Karpas-422 (cell line): ENCODE results near the gene MAGI2. TPM values are rescaled to one million over a fixed set of nuclear protein-coding genes. Genes with fewer than 3 reads are reported as not detected.

Experiments
- DNase-seq: peaks from one replicate; pipeline ENCODE4 v3.0.0-alpha.2; 2015
- H2AFZ ChIP-seq: fragments of 200-600 bp; sonication (generic); 2 replicates; pipeline ENCODE4 v1.6.1; 2014; ENCODE audit warnings: antibody characterized with exemption, low read length, mixed read lengths
- H3K27ac ChIP-seq: fragments of 200-600 bp; sonication (generic); 2 replicates; pipeline ENCODE4 v1.5.1; 2014; ENCODE audit warnings: mild to moderate bottlenecking, low read length, moderate library complexity
- H3K27me3 ChIP-seq: fragments of 200-600 bp; sonication (generic); 2 replicates; pipeline ENCODE4 v1.6.1; 2014; ENCODE audit warnings: low read length, mixed read lengths
- H3K36me3 ChIP-seq: fragments of 200-600 bp; sonication (generic); 2 replicates; pipeline ENCODE4 v1.6.1; 2014; ENCODE audit warnings: low read length, mixed read lengths; ENCODE audit not compliant: insufficient read depth
- H3K4me1 ChIP-seq: fragments of 200-600 bp; sonication (generic); 2 replicates; pipeline ENCODE4 v1.6.1; 2014; ENCODE audit warnings: mild to moderate bottlenecking, low read length, mixed read lengths
- H3K4me2 ChIP-seq: fragments of 200-600 bp; sonication (generic); 2 replicates; pipeline ENCODE4 v1.6.1; 2014; ENCODE audit warnings: low read length, low read depth, mild to moderate bottlenecking; ENCODE audit not compliant: poor library complexity, severe bottlenecking
- H3K4me3 ChIP-seq: fragments of 200-600 bp; sonication (generic); 2 replicates; pipeline ENCODE4 v1.5.1; 2014; ENCODE audit warnings: mild to moderate bottlenecking, antibody characterized with exemption, low read length, mixed read lengths
- H3K79me2 ChIP-seq: fragments of 200-600 bp; sonication (generic); 2 replicates; pipeline ENCODE4 v1.6.1; 2014; ENCODE audit warnings: mild to moderate bottlenecking, low read length, mixed read lengths
- H3K9ac ChIP-seq: fragments of 200-600 bp; sonication (generic); 2 replicates; pipeline ENCODE4 v1.6.0; 2014; ENCODE audit warnings: low read length
- H3K9me2 ChIP-seq: fragments of 200-600 bp; sonication (generic), shearing (Covaris generic); replicated peaks from 2 replicates; pipeline ENCODE4 v1.6.0; 2014; ENCODE audit warnings: mild to moderate bottlenecking, low read length, moderate library complexity; ENCODE audit not compliant: insufficient read depth
- H3K9me3 ChIP-seq: fragments of 300-700, 200-600 bp; sonication (generic); 2 replicates; pipeline ENCODE4 v1.6.1; 2014; ENCODE audit warnings: low read length, mixed read lengths
- H4K20me1 ChIP-seq: fragments of 200-600 bp; sonication (generic); 2 replicates; pipeline ENCODE4 v1.6.1; 2014; ENCODE audit warnings: mild to moderate bottlenecking, antibody characterized with exemption, low read length, low read depth; ENCODE audit not compliant: insufficient read depth
- total RNA-seq: library from RNA; depleted of rRNA; stranded (reverse); fragments of >200 nt; shearing (Covaris generic); gene quantifications from 2 replicates; pipeline ENCODE4 v1.2.3, GENCODE V29; 2014; ENCODE audit warnings: low replicate concordance

MAGI2 gene
- total RNA-seq, 1 experiment from 2014 or later = 0.93 TPM

DNA sequence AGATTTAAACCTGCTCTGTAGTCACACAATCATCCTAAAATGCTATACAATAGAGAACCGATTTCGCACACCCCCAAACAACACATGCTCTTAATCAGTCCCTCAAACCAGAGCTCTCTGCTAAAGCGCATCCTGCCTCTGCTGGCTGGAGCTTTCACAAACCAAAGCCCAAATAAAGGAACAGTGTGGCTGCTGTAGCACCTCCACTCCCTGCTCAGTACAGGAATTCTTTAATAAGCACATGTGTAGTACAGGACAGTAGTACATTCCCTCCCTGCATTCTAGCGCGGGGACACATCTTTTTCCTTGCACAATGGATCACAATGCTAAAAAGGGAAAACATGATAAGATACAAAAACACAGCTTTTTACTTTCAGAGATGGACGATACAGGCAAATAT, 684.6 kb downstream of the MAGI2 start:
- Histone ChIP-seq H4K20me1 (no peaks in the 10 kb centered on the region), H3K27me3 (no peaks in the 10 kb centered on the region), H3K4me1 (no peaks in the 10 kb centered on the region), H3K36me3 (no peaks in the 10 kb centered on the region), H3K9me2 (no peaks in the 10 kb centered on the region), H3K79me2 (no peaks in the 10 kb centered on the region), H3K4me3 (no peak overlapping the region), H3K9ac (no peak overlapping the region), H3K4me2 (no peak overlapping the region), H3K9me3 (no peaks in the 10 kb centered on the region), H3K27ac (no peak overlapping the region), H2AFZ (no peak overlapping the region; the same call in 1 of the 2 replicates)
- DNase-seq = no peak

DNA sequence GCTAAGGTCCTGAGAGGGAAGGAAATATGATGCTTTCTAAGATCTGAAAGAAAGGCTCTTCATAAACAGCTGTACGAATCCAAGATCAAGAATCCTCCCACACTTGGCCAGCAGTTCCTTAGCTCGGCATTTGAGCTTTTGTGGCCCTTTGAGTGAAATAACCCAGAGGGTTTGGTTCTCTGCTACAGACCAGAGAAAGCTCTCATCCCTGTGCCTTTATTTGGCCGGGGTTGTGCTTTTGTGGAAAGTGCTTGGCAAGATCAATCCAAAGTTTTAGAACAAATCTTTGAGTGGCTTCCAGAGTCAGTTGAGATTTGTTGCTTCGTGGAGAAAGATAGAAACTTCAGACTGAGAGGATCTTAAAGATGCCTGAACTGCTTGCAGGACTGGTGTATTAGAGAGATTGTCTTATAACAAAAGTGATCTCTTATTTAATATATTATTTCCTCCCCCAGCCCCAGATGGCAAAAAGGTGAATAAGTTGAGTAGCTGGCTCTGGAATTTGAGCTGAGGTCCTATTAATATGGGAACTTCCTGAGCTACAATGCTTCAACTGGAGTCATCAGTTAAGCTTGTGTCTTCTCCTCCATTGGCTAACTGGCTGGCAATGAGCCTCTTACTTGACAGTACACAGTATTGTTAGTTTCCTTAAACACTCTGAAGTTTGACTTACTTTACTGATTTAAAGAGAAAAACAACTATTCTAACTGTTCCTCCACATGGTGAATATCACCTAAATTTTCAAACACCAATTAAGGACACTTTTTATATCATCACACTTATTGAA, 687.3 kb downstream of the MAGI2 start:
- no peaks in the 10 kb centered on the region for H3K79me2 ChIP-seq
- DNase-seq = no peak
- H3K27ac ChIP-seq = no peak overlapping the region
- H4K20me1 ChIP-seq = no peaks in the 10 kb centered on the region
- H3K9ac ChIP-seq = no peak overlapping the region
- no peak overlapping the region for H2AFZ ChIP-seq
- H3K36me3 ChIP-seq = no peaks in the 10 kb centered on the region
- H3K4me3 ChIP-seq = no peak overlapping the region
- H3K4me2 ChIP-seq = no peak overlapping the region
- no peaks in the 10 kb centered on the region for H3K9me3 ChIP-seq
- no peaks in the 10 kb centered on the region for H3K27me3 ChIP-seq
- H3K4me1 ChIP-seq = no peaks in the 10 kb centered on the region
- H3K9me2 ChIP-seq = no peaks in the 10 kb centered on the region

DNA sequence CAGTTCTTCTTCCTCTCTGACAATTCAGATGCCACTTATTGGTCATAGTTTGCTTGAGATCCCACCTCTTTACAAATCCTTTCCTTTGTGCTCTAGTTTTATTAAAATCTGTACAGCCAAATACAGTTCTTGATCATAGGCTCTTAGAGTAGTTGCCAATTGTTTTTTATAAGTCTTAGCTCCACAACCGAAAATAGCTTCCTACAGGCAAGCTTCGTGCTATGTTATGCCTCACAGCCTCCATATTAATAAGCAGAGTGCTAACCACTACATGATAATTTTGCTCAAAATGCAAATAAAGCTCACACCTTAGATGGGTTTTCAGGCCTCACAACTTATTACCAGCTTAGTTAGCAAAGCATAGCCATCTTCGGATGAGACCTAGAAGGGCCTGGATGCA, 688.9 kb downstream of the MAGI2 start:
- no peaks in the 10 kb centered on the region for H3K36me3 ChIP-seq
- no peaks in the 10 kb centered on the region for H3K4me1 ChIP-seq
- no peak overlapping the region for H3K4me2 ChIP-seq
- no peak overlapping the region for H2AFZ ChIP-seq
- no peak overlapping the region for H3K9ac ChIP-seq
- H3K9me2 ChIP-seq = no peaks in the 10 kb centered on the region
- no peaks in the 10 kb centered on the region for H3K9me3 ChIP-seq
- H3K27me3 ChIP-seq = no peaks in the 10 kb centered on the region
- H4K20me1 ChIP-seq = no peaks in the 10 kb centered on the region
- no peak overlapping the region for H3K4me3 ChIP-seq
- DNase-seq = no peak
- no peak overlapping the region for H3K27ac ChIP-seq
- H3K79me2 ChIP-seq = no peaks in the 10 kb centered on the region

DNA sequence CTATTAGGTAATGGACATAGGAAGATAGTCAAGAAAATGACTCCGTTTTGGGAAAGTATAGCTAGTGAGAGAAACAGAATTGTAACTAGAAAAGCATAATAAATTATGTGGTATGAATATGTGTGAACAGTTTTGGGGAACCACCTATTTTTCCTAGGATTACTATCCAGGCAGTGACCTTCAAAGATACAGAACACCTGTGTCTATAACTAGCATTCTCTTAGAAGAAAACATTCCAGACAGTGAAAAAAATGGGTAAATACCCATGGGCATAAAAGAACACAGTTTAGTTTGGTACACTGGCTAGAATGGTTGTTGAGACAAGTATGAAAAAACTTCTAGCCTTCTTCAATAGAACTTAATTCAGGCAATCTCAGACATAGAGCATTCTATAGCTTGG, 690.8 kb downstream of the MAGI2 start:
- no peak overlapping the region for H3K4me2 ChIP-seq
- H3K9me2 ChIP-seq = no peaks in the 10 kb centered on the region; the same call in 1 of the 2 replicates
- H3K9me3 ChIP-seq = no peaks in the 10 kb centered on the region
- no peaks in the 10 kb centered on the region for H3K27me3 ChIP-seq
- no peaks in the 10 kb centered on the region for H3K79me2 ChIP-seq
- no peaks in the 10 kb centered on the region for H3K36me3 ChIP-seq
- no peak overlapping the region for H2AFZ ChIP-seq
- H3K27ac ChIP-seq = no peak overlapping the region
- DNase-seq = no peak
- no peaks in the 10 kb centered on the region for H3K4me1 ChIP-seq
- H4K20me1 ChIP-seq = no peaks in the 10 kb centered on the region
- H3K4me3 ChIP-seq = no peak overlapping the region
- H3K9ac ChIP-seq = no peak overlapping the region

DNA sequence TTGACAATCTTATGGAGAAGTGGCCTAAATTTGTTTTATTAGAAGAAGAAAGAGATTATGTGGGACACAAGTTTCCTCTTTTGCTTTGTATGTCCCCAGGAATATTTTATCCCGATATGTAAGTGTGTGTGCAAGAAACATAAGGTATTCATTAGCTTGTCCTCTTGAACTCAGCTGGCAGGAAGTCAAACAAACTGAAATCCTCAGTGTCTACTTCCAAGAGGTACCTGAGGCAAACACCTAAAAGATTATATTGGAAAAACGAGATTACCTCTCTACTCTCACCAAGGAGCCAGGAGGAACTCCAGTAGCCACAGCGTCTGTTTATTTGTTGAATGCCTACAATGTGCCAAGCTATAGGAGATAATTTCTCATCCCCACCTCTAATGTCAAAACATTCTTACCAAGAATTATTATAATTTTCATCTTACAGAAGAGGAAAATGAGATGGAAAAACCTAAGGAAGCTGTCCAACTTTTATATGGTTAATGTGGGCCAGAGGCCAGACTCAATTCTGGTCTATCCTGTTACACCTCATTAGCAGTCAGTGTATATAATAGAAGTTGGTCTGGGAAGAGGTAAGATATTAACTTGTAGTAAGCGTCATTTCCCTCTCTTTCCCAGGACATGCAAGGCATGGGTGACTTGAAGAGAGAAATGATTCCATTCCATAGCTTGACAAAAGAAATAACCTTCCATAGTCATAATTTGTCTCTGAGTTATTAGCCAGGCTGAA, 692.7 kb downstream of the MAGI2 start:
- no peaks in the 10 kb centered on the region for H3K4me1 ChIP-seq
- DNase-seq = no peak
- H3K27ac ChIP-seq = no peak overlapping the region
- no peaks in the 10 kb centered on the region; the same call in 1 of the 2 replicates for H3K9me2 ChIP-seq
- H3K9me3 ChIP-seq = no peaks in the 10 kb centered on the region
- no peaks in the 10 kb centered on the region for H3K36me3 ChIP-seq
- H2AFZ ChIP-seq = no peak overlapping the region
- H3K27me3 ChIP-seq = no peaks in the 10 kb centered on the region
- no peaks in the 10 kb centered on the region for H4K20me1 ChIP-seq
- no peak overlapping the region for H3K4me3 ChIP-seq
- H3K9ac ChIP-seq = no peak overlapping the region
- H3K4me2 ChIP-seq = no peak overlapping the region
- H3K79me2 ChIP-seq = no peaks in the 10 kb centered on the region

DNA sequence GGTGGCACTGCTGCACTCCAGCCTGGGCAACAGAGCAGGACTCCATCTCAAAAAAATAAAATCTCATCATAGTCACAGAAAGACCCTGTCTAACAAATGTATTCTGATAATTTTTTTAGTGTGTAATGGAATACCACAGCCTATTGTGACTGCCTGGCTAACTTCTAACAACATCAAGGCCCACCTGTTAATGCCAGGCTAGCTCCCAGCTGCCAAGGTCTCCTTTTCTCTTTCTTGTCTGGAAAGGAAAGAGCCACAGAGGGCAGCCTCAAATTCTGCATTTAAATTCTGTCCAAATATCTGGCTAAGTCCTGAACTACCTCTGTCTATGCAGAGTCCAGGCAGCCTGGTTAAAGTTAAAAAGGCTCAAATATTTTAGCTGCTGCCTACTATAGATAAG, 700.9 kb downstream of the MAGI2 start:
- no peaks in the 10 kb centered on the region for H3K9me2 ChIP-seq
- no peaks in the 10 kb centered on the region for H3K27me3 ChIP-seq
- H3K4me1 ChIP-seq = no peaks in the 10 kb centered on the region
- H3K79me2 ChIP-seq = no peaks in the 10 kb centered on the region
- no peak overlapping the region for H3K27ac ChIP-seq
- no peak overlapping the region for H2AFZ ChIP-seq
- DNase-seq = no peak
- H3K4me3 ChIP-seq = no peak overlapping the region
- H3K9me3 ChIP-seq = no peaks in the 10 kb centered on the region
- no peaks in the 10 kb centered on the region for H3K36me3 ChIP-seq
- no peak overlapping the region for H3K9ac ChIP-seq
- H4K20me1 ChIP-seq = no peaks in the 10 kb centered on the region
- H3K4me2 ChIP-seq = no peak overlapping the region

DNA sequence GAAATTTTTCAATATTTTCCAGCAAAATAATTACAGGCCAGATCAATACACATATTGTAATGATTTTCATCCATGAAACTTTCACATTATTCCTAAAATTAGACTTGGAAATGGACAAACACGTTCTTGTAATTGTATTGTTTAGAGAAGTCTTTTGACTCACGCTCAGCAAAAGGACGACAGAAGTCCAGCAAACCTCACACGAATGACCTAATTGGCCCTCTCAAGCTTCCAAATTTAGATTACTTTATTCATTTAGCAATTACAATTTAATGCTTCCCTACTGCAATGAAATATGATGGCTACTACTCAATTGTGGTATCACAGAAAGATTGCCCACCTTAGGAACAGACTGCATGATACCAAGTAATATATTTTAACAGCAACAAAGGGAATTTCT, 702.2 kb downstream of the MAGI2 start:
- no peak overlapping the region for H2AFZ ChIP-seq
- H3K79me2 ChIP-seq = no peaks in the 10 kb centered on the region
- H3K9me2 ChIP-seq = no peaks in the 10 kb centered on the region
- H3K4me3 ChIP-seq = no peak overlapping the region
- H3K27ac ChIP-seq = no peak overlapping the region
- DNase-seq = no peak
- no peaks in the 10 kb centered on the region for H3K4me1 ChIP-seq
- H3K4me2 ChIP-seq = no peak overlapping the region
- no peaks in the 10 kb centered on the region for H3K27me3 ChIP-seq
- H4K20me1 ChIP-seq = no peaks in the 10 kb centered on the region
- no peaks in the 10 kb centered on the region for H3K9me3 ChIP-seq
- H3K9ac ChIP-seq = no peak overlapping the region
- no peaks in the 10 kb centered on the region for H3K36me3 ChIP-seq

DNA sequence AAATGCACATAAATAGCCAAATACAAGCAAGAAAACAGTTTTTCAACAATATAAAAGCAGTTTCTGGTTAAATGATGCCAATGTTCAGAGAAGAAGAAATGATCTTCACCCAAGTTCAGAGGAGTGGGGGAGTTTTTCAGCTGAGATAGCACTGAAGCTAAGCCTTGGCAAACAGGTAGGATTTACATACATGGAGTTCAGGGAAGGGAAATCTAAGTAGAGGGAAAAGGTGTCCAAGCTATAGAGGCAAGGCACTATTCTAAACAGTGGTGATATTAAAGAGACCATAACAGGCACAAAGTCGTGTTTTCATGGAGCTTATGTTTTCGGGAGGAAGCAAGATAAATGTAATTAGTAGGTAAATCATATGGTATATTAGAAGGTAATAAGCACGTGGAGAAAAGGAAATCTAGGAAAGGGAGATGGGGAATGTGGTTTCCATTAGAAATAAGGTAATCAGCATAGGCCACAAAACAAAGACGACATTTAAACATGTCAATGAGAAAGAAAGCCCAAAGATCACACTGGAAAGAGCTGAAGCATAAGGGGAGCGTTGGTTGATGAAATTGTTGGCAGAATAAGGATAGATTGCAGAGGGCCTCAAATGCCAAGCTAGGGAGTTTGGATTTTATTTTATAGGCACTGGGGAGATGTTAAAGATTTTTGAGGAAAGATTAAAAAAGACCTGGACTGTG, 704.3 kb downstream of the MAGI2 start:
- Histone ChIP-seq H3K4me3 (no peak overlapping the region), H3K4me1 (no peaks in the 10 kb centered on the region), H3K79me2 (no peaks in the 10 kb centered on the region), H2AFZ (no peak overlapping the region), H3K27me3 (no peaks in the 10 kb centered on the region), H4K20me1 (no peaks in the 10 kb centered on the region), H3K9me2 (no peaks in the 10 kb centered on the region), H3K9me3 (no peaks in the 10 kb centered on the region), H3K27ac (no peak overlapping the region), H3K4me2 (no peak overlapping the region), H3K9ac (no peak overlapping the region), H3K36me3 (no peaks in the 10 kb centered on the region)
- DNase-seq = no peak
